Hematopoietic multipotent progenitor cell treated with erythropoietin and hydrocortisone succinate and interleukin-3 and kit ligand, for 8 days (in vitro differentiated cells): Measurements from ENCODE around the gene CHMP6.

ENCODE experiments used
- DNase-seq: peaks from one replicate; pipeline ENCODE4 v3.0.0-alpha.2; 2015

CHMP6 gene

DNA sequence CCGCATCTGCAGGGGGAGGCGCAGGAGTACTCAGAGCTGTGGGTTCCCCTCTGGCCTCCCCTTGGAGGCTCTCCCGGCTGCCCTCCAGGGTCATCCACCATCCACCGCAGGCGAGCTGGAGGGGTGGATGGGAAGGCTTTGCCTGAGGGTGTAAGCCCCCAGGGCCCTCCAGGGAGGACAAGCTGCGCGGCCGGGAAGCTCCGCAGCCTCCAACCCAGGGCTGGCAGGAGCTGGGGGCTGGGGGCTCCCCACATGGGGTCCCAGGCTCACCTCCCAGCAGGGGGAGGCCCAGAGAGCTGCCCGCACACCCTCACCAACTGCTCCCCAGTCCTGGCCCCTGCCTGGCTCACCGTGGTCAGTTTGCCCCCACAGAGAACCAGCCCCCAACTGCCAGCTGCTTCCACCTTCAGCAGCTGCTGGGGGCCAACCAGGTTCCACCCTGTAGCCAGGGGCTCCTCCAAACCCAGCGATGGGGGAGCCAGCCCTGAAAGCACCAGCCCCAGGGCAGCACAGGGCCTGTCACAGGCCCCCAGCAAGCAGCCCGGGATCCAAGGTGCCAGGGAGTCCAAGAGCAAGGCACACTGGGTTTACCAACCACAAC is 19.8 kb upstream of the CHMP6 start:
- no peak for DNase-seq

DNA sequence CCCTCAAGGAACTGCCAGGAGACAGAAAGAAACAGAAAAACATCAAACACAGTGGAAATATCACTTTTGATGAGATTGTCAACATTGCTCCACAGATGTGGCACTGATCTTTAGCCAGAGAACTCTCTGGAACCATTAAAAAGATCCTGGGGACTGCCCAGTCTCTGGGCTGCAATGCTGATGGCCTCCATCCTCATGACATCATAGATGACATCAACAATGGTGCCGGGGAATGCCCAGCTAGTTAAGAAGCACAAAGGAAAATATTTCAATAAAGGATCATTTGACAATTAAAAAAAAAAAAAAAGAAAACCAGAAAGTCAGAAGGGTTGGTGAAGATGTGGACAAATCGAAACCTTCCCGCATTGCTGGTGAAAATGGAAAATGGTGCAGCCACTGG is 14.9 kb upstream of the CHMP6 start:
- DNase-seq: no peak

GRCh38 chr17:80977172-80977571 is 14.5 kb upstream of the CHMP6 start:
- no peak for DNase-seq

DNA sequence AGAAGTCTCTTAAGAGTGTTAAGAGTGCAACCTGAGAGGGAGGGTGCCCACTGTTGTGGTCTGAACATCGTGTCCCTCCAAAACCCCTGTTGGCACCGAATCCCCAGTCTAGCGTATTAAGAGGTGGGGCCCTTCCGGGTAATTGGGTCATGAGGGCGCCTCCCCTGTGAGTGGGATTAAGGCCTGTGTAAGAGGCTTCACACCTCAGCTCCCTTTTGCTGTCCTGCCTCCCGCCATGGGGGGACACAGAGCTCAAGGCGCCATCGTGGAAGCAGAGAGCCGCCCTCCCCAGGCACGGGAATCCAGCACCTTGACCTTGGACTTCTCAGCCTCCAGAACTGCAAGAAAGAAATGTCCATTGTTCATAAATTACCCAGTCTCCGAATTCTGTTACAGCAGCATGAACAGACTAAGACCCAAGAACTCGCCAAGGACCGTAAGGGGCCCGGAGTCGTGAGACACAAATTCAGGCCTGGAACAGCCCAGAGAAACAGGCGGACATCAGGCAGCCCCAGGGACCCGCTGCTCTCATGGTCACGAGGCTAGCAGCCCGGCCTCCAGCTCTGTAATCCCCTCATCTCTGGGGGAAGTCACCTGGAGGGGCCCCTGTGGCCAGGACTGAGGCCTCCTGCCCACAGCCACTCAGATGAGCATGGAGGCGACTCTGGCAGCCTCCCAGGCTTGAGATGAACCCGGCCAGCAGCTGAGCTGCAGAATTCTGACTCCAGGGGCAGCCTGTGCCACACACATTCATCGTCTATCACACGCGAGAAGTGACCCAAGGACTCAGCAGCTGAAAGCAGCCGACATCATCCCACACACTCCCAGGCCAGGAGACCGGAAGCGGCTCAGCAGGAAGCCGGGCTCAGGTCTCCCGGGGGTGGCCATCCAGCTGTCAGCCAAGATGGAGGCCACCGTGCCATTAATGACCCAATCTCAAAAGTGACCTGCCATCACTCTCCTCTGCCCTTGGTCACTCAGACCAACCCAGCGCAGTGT is 12.8 kb upstream of the CHMP6 start:
- no peak for DNase-seq

DNA sequence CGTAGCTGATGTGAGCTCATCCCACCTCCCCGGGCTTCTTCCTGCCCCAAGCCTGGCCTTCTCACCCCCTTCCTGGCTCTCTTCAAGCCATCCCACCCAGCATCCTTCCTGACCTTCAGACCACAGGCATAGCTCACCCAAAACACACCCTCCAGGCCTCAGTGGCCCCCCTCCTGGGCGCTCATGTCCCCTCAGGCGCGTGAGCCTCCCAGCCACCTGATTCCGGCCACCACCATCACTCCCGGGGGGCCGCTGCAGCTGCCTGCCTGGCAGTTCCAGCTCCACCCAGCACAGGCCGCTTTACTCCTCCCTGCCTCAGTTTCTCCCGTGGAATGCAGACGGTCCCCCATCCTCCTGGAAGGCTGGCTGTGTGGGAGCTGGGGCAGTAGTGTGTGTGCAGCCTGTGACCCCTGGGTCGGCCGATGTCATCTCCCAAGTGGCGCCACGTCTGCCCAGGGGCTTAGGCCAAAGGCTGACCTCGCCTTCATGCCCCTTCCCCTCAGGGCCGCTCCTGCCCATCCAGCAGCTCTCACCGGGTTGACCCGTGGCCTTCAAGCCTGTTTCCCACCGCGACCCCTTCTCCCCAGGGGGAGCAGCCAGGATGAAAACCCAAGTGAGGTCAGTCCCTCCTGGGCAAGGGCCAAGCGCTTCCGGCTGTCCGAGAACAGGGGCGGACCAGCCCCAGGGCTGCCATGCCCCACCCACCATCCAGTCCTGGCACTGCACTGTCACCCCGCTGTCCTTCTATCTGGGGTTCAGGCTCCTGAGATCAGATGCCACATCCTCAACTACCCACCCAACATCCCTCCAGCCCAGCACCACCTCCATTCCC is 11.9 kb upstream of the CHMP6 start:
- no peak for DNase-seq

GRCh38 chr17:80980397-80981061 is 11.1 kb upstream of the CHMP6 start:
- DNase-seq: no peak

DNA sequence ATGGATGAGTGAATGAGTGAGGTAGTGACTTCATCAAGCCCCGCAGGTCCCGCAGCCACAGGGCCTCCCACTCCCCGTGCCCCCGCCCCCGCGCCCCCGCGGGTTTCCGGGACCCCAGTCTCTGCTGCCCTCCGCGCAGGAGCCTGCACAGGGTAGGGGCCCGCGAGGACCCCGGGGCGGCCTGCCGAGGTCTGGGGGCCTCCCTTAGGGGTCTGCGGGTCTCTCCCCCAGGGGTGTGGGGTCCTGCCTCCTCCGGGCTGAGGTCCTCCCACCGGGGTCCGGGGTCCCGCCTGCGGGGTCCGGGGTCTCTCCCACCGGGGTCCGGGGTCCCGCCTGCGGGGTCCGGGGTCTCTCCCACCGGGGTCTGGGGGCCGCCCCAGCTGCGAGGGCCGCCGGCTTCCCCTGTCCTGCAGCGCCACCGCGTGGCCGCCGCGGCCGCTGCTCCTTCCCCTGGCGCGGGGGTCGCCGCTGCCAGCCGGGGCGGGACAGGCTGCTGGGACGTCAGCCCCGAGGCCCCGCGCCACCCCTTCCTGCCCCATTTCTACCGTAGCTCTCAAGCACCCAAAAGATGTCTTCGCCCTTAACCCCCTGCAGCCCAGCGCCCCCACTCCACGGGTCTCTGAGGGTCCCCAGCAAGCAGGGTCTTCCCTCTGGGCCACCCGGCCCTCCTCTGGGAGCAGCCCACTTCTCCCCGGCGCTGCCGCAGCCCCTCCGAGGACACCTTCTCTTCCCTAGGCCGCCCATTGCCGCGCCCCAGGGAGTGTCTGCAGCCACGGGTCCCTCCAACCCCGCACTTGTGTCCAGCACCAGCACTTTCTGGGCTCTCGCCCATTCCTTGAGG is 10.4 kb upstream of the CHMP6 start:
- no peak for DNase-seq

- DNase-seq: no peak
These were observed 9.7 kb upstream of the CHMP6 start for GRCh38 chr17:80981929-80982425.

- no peak for DNase-seq
These were observed 9.1 kb upstream of the CHMP6 start for GRCh38 chr17:80982426-80982974.

DNA sequence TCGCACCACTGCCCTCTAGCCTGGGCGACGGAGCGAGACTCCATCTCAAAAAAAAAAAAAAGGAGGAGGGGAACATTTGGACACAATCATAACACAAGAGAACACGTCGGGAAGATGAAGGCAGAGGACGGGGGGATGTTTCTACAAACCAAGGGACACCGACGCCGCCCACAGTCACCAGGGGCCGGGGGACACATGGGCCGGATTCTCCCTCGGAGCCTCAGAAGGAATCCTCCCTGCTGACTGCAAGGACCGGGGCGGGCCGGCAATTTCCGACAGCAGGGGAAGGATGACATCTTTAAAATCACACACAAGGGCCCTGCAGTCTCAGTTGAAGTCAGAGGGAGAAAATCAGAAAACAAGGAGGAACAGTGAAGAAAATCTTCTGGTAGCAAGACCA is 8.1 kb upstream of the CHMP6 start:
- DNase-seq: no peak

GRCh38 chr17:80984749-80985148 is 6.9 kb upstream of the CHMP6 start:
- no peak for DNase-seq

- no peak for DNase-seq
These were observed 5.6 kb upstream of the CHMP6 start for GRCh38 chr17:80986046-80986445.

DNA sequence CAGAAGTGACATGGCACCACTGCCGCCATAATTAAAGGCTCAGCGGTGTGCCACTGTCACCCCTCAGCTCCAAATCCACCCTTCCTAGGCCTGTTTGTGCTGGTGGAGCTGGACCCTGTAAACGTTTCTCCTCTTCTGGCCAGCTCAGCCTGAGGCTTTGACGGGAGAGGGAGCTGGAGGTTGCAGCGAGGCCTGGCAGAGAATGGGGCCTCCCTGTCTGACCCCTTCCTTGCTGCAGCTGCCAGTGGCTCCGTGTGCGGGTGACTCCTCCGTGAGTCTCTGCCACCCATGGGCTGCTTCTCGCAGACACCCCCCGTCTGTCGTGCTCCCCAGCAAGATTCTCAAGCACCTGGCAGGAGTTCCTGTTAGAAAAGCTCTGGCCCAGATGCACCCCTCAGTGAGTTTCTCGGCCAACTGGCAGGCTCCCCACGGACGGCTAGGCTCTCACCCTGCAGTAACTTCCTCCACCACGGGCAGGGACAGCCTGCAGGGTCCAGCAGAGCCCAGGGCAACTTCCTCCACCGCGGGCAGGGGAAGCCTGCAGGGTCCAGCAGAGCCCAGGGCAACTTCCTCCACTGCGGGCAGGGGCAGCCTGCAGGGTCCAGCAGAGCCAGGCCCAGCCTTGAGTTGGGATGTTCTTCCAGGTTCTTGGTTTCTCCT is 4.7 kb upstream of the CHMP6 start:
- DNase-seq: no peak

DNA sequence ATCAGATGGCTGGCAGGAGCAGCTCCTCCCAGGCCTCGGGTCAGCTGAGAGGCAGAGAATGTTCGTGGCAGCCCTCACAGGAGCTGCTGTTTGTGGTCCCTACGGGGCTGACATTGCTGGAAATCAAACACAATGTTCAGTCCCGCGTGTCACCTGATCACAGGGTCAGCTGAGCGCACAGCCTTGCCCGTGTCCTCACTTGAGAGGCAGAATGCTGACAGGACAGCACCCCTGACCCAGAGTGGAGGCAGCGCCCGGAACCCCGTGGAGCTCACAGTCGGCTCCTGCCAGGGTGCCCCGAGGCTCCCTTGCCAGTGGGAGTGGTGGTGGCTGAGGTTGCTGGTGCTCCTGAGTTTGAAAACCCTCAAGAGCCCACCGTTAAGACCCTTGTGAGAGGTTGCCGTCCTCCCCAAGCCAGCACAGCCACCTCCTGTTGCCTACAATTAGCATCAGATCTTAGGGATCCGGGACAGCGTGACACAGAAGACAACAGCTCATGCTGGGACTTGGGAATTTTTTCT is 3.6 kb upstream of the CHMP6 start:
- no peak for DNase-seq

- no peak for DNase-seq
These were observed 2.1 kb upstream of the CHMP6 start for GRCh38 chr17:80989586-80989913.

GRCh38 chr17:80990921-80991644 is 558 bp upstream of the CHMP6 start:
- DNase-seq: no peak

DNA sequence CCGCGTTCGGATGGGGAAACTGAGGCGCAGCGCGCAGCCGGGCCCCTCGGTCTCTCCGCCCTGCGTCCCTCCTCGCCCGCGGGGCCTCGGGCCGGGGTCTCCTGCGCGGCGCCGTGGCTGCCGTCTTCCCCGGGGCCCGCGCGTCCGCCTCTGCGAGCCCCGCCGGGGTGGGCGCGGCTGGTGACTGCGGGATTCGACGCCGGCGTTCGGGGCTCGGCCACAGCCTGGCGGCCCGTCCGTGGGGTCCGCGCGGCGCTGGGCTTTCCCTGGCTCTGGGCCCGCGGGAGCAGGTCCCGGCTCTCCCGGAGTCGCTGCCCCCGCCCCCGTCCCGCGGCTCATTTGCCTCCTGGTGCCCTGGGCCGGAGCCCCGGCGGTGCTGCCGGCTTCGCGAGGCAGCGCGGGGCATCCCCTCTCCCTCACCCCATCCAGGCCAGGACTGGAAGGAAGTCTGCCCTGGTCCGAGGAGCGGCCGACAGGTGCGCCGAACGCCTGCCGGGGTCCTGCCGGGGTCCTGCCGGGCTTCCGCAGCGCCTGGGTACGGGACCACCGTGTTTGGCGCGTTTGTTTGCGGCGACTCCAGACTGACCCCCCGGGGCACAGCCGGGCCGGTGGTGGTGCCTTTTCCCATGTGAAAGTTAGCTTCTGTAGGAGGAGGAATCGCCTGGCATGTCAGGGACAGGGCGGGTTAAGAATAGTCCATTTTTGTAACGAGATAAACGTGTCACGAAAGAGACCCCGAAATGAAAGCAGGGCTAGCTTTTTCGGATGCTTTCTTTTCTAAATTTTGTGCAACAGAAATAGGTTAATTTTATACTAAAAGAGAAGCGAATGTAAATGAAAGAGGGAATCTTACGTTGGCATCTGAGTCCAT is 671 bp downstream of the CHMP6 start:
- DNase-seq: no peak

GRCh38 chr17:80992948-80993624 is 1.4 kb downstream of the CHMP6 start:
- no peak for DNase-seq
